HG02981 (cell line): ENCODE data around the gene CDH4.

ENCODE experiments used
- ATAC-seq: cut with Tn5 transposase; IDR thresholded peaks from one replicate; pipeline ENCODE4 v1.9.1; 2021; ENCODE audit warnings: mild to moderate bottlenecking, moderate library complexity; ENCODE audit not compliant: unreplicated experiment

The CDH4 gene

GRCh38 chr20:61736751-61737310, 484.8 kb downstream of the CDH4 start:
- no peak for ATAC-seq

- no peak for ATAC-seq
Measured at GRCh38 chr20:61737346-61737745, 485.3 kb downstream of the CDH4 start.

GRCh38 chr20:61737812-61738443, 485.9 kb downstream of the CDH4 start:
- ATAC-seq, result no peak

- no peak for ATAC-seq
Measured at GRCh38 chr20:61738601-61739069, 486.6 kb downstream of the CDH4 start.

GRCh38 chr20:61739086-61739831, 487.2 kb downstream of the CDH4 start:
- no peak for ATAC-seq

GRCh38 chr20:61739832-61740118, 487.7 kb downstream of the CDH4 start:
- ATAC-seq, result no peak

GRCh38 chr20:61742097-61742825, 490.2 kb downstream of the CDH4 start:
- ATAC-seq, result no peak

GRCh38 chr20:61743606-61744005, 491.5 kb downstream of the CDH4 start:
- ATAC-seq, result no peak

GRCh38 chr20:61744691-61745396, 492.8 kb downstream of the CDH4 start:
- no peak for ATAC-seq

- no peak for ATAC-seq
Measured at GRCh38 chr20:61745397-61746146, 493.5 kb downstream of the CDH4 start.

- no peak for ATAC-seq
Measured at GRCh38 chr20:61746147-61746646, 494.1 kb downstream of the CDH4 start.

- ATAC-seq, result no peak
Measured at GRCh38 chr20:61746781-61747180, 494.7 kb downstream of the CDH4 start.

- no peak for ATAC-seq
Measured at GRCh38 chr20:61748376-61748775, 496.3 kb downstream of the CDH4 start.

GRCh38 chr20:61749406-61750075, 497.5 kb downstream of the CDH4 start:
- no peak for ATAC-seq

GRCh38 chr20:61750093-61750492, 498.0 kb downstream of the CDH4 start:
- no peak for ATAC-seq

- no peak for ATAC-seq
Measured at GRCh38 chr20:61752576-61752975, 500.5 kb downstream of the CDH4 start.

- no peak for ATAC-seq
Measured at GRCh38 chr20:61753316-61753942, 501.4 kb downstream of the CDH4 start.

- no peak for ATAC-seq
Measured at GRCh38 chr20:61753987-61754956, 502.2 kb downstream of the CDH4 start.
